Middle frontal gyrus (tissue), 1 donor: ENCODE results near the gene SNUPN.

ENCODE experiments used
- DNase-seq: peaks from one replicate; pipeline ENCODE4 v3.0.0-alpha.2; 2015; ENCODE audit warnings: low spot score; ENCODE audit errors: extremely low spot score

SNUPN gene

GRCh38 chr15:75625542-75626347, at the start of gene SNUPN:
Gene SNUPN (minus strand): TSS chr15:75625725. CDS start chr15:75621051, 4,674 bp downstream.
- DNase-seq, result peak; percentile 67

GRCh38 chr15:75674366-75674765, 48.8 kb upstream of the SNUPN start:
- DNase-seq, result no peak

- no peak for DNase-seq
These were observed 48.1 kb upstream of the SNUPN start for GRCh38 chr15:75673426-75674235.

GRCh38 chr15:75672646-75673425, 47.3 kb upstream of the SNUPN start:
- DNase-seq, result no peak

GRCh38 chr15:75671730-75672602, 46.4 kb upstream of the SNUPN start:
- DNase-seq, result no peak

- no peak for DNase-seq
These were observed 44.3 kb upstream of the SNUPN start for GRCh38 chr15:75669879-75670212.

- no peak for DNase-seq
These were observed 43.8 kb upstream of the SNUPN start for GRCh38 chr15:75669191-75669878.

- DNase-seq, result no peak
These were observed 41.4 kb upstream of the SNUPN start for GRCh38 chr15:75666823-75667501.

GRCh38 chr15:75663931-75664421, 38.5 kb upstream of the SNUPN start:
- no peak for DNase-seq

GRCh38 chr15:75662823-75663519, 37.4 kb upstream of the SNUPN start:
- DNase-seq, result no peak

- DNase-seq, result no peak
These were observed 36.2 kb upstream of the SNUPN start for GRCh38 chr15:75661756-75662140.

- DNase-seq, result no peak
These were observed 35.7 kb upstream of the SNUPN start for GRCh38 chr15:75661100-75661755.

- DNase-seq, result no peak
These were observed 34.6 kb upstream of the SNUPN start for GRCh38 chr15:75659928-75660645.

GRCh38 chr15:75659141-75659771, 33.7 kb upstream of the SNUPN start:
- DNase-seq, result no peak

- DNase-seq, result no peak
These were observed 31.3 kb upstream of the SNUPN start for GRCh38 chr15:75656813-75657212.

- no peak for DNase-seq
These were observed 30.8 kb upstream of the SNUPN start for GRCh38 chr15:75656331-75656730.

GRCh38 chr15:75655931-75656330, 30.4 kb upstream of the SNUPN start:
- no peak for DNase-seq
